Fibroblast of lung (primary cell): ENCODE results near the gene CFP.
"Not testable (repeated sequence)": the region's sequence is repeated elsewhere in the genome, so short reads cannot be mapped to it uniquely, and the experiment has no call there.

Source experiments
- CTCF ChIP-seq, 2 donors: IDR thresholded peaks in 1 of 2; conservative IDR thresholded peaks in 1 of 2; 1 replicate in 1 of 2; 2 replicates in 1 of 2; pipeline ENCODE4 v1.5.1; 2011 to 2012; ENCODE audit warnings: low read length in 2 of 2, control low read depth in 1 of 2, inconsistent platforms in 1 of 2, low read depth in 1 of 2, mild to moderate bottlenecking in 1 of 2
- EZH2 ChIP-seq: IDR thresholded peaks from 2 replicates; pipeline ENCODE4 v1.5.1; 2012; ENCODE audit warnings: low read length, control low read depth, mild to moderate bottlenecking; ENCODE audit errors: missing control alignments

- not testable (repeated sequence) for TF ChIP-seq CTCF (conservative IDR thresholded peaks at IDR 0.05 in 1 of 2, IDR thresholded peaks at IDR 0.05 in 1 of 2; ENCODE audit: low read depth in 1 of 2, low read length in 2 of 2); EZH2
These were observed 36.1 kb upstream of the CFP start for GRCh38 chrX:47665797-47666196.
